HepG2 (cell line): ENCODE measurements around the gene MEG3. TPM values are rescaled to one million over a fixed set of nuclear protein-coding genes. Genes with fewer than 3 reads are reported as not detected.

Experiments
- ATAC-seq: fragments of 200-7000 bp; cut with Tn5 transposase; 3 replicates; pipeline ENCODE4 v1.9.1; 2020; ENCODE audit warnings: mild to moderate bottlenecking, moderate library complexity
- BruUV-seq: library from RNA; stranded (reverse); fragments of 400-500 nt; replicated peaks from 2 replicates; lab custom pipeline; 2021; lab: Mats Ljungman, UMichigan
- CTCF ChIA-PET: fragments of 300-600 bp; formaldehyde crosslinking; extraction: SDS; loops from one replicate; lab custom pipeline; 2021; ENCODE audit warnings: low total read pairs, inconsistent platforms, low intra/inter-chr PET ratio; lab: Yijun Ruan, JAX
- POLR2A ChIA-PET: fragments of 350-600 bp; sonication (Branson Sonifier 250); formaldehyde crosslinking; loops from one replicate; lab custom pipeline; 2020; ENCODE audit warnings: antibody characterized with exemption, inconsistent platforms; lab: Yijun Ruan, JAX
- DNase-seq: peaks from one replicate; pipeline ENCODE4 v3.0.0-alpha.2; 2015; ENCODE audit warnings: low spot score
- FAIRE-seq: peaks from 3 replicates; lab custom pipeline; 2011; peaks lifted over from hg19 to GRCh38; lab: Jason Lieb, UNC
- H2AFZ ChIP-seq: one replicate; pipeline ENCODE4 v1.6.1; 2011; ENCODE audit warnings: low read length, inconsistent platforms
- H3K27ac ChIP-seq: fragments of 300-600 bp; 3 replicates; pipeline ENCODE4 v1.8.0; 2011; ENCODE audit warnings: mixed run types, mild to moderate bottlenecking, mixed read lengths, low read length, inconsistent platforms; ENCODE audit not compliant: insufficient read depth; ENCODE audit errors: extremely low read length
- H3K27me3 ChIP-seq, 2 experiments: fragments of 200-600 bp in 1 of 2; 2 replicates in 1 of 2; 3 replicates in 1 of 2; pipeline versions ENCODE4 v1.6.0 to v1.8.0; 2011; ENCODE audit warnings: low read length in 2 of 2, mild to moderate bottlenecking in 2 of 2, moderate library complexity in 2 of 2, inconsistent platforms in 1 of 2; ENCODE audit not compliant: insufficient read depth in 2 of 2, control insufficient read depth in 1 of 2
- H3K36me3 ChIP-seq, 2 experiments: fragments of 200-600 bp in 1 of 2; replicated peaks in 1 of 2; 2 replicates in 1 of 2; 3 replicates in 1 of 2; pipeline versions ENCODE4 v1.5.1 to v1.8.0; 2011; ENCODE audit warnings: low read length in 2 of 2, inconsistent platforms in 1 of 2; ENCODE audit not compliant: insufficient read depth in 2 of 2, control insufficient read depth in 1 of 2
- H3K4me1 ChIP-seq: 2 replicates; pipeline ENCODE4 v1.5.1; 2012; ENCODE audit warnings: low read length, inconsistent platforms; ENCODE audit not compliant: insufficient read depth
- H3K4me2 ChIP-seq: 2 replicates; pipeline ENCODE4 v1.6.0; 2011; ENCODE audit warnings: low read depth, low read length, inconsistent platforms
- H3K4me3 ChIP-seq, 3 experiments: fragments of 200-600 bp in 1 of 3; sonication (generic), shearing (Covaris generic) in 1 of 3; replicated peaks in 1 of 3; 2 replicates each; pipeline ENCODE4 v1.5.1; 2011 to 2016; ENCODE audit warnings: low read length in 3 of 3, inconsistent platforms in 2 of 3, low read depth in 2 of 3, mild to moderate bottlenecking in 2 of 3, control low read depth in 1 of 3, mixed read lengths in 1 of 3; ENCODE audit not compliant: insufficient read depth in 1 of 3
- H3K79me2 ChIP-seq: one replicate; pipeline ENCODE4 v1.6.1; 2011; ENCODE audit warnings: low read length, inconsistent platforms; ENCODE audit not compliant: insufficient read depth
- H3K9ac ChIP-seq: 2 replicates; pipeline ENCODE4 v1.6.0; 2011; ENCODE audit warnings: mild to moderate bottlenecking, low read depth, low read length, inconsistent platforms; ENCODE audit not compliant: insufficient read depth
- H3K9me3 ChIP-seq: 2 replicates; pipeline ENCODE4 v1.5.1; 2012; ENCODE audit warnings: mild to moderate bottlenecking, low read length
- H4K20me1 ChIP-seq: 2 replicates; pipeline ENCODE4 v1.6.0; 2011; ENCODE audit warnings: inconsistent platforms, mild to moderate bottlenecking, low read length, moderate library complexity; ENCODE audit not compliant: insufficient read depth
- CBX1 ChIP-seq: IDR thresholded peaks from one replicate; pipeline ENCODE4 v1.6.1; 2016; ENCODE audit warnings: antibody characterized with exemption, low read depth
- NR1H2 ChIP-seq: sonication (generic); formaldehyde crosslinking; IDR thresholded peaks from 2 replicates; pipeline ENCODE4 v1.8.1; 2022; ENCODE audit warnings: low read depth, missing genetic modification reagents, borderline replicate concordance
- RCOR2 ChIP-seq: IDR thresholded peaks from 2 replicates; pipeline ENCODE4 v1.6.1; 2016; ENCODE audit warnings: missing biosample characterization, missing genetic modification reagents
- ZFP37 ChIP-seq: sonication (generic); formaldehyde crosslinking; IDR thresholded peaks from 2 replicates; pipeline ENCODE4 v1.4.0; 2020; ENCODE audit warnings: missing genetic modification reagents, borderline replicate concordance
- ZNF205 ChIP-seq: IDR thresholded peaks from 2 replicates; pipeline ENCODE4 v1.6.1; 2018; ENCODE audit warnings: missing biosample characterization, missing genetic modification reagents
- WGBS: methylation state at CpG from one replicate; pipeline ENCODE4 v1.1.6; 2017; ENCODE audit warnings: low lambda C conversion rate; 5-methylcytosine and 5-hydroxymethylcytosine counted together
- in situ Hi-C: cut with HindIII; loops from 2 replicates; pipeline ENCODE4 v1.10.0; 2017; ENCODE audit warnings: low pct_unique_long_range_greater_than_20kb; ENCODE audit not compliant: extremely low pct_ligation_motif_present
- intact Hi-C: fragments of 100-400 bp; cut with micrococcal nuclease; formaldehyde crosslinking; loops from one replicate; pipeline ENCODE4 v1.10.0; 2022; ENCODE audit not compliant: unreplicated experiment
- polyA plus RNA-seq, 8 experiments: library from polyadenylated mRNA; depleted of rRNA in 3 of 8; stranded (reverse) in 7 of 8; unstranded in 1 of 8; fragments of >200 nt; fragmentation: Illumina TruSeq in 4 of 8; extraction: Trizol in 4 of 8; gene quantifications; 2 replicates each; pipeline versions ENCODE4 v1.2.1 to v1.2.3, GENCODE V29; 2011 to 2016; ENCODE audit warnings: low read depth in 4 of 8, missing spikeins in 1 of 8, mixed read lengths in 1 of 8; ENCODE audit not compliant: insufficient read depth in 1 of 8
- total RNA-seq, 5 experiments: library from RNA; depleted of rRNA; stranded (reverse); fragments of >200 nt; fragmentation: Illumina TruSeq; extraction: Trizol; gene quantifications; 2 replicates each; pipeline ENCODE4 v1.2.3, GENCODE V29; 2016; ENCODE audit warnings: low read depth in 1 of 5
- TF ChIP-seq, protein P1 (sequence below): sonication (generic); formaldehyde crosslinking; IDR thresholded peaks from 2 replicates; pipeline ENCODE4 v1.4.0; 2020; ENCODE audit warnings: missing genetic modification reagents, mild to moderate bottlenecking, borderline replicate concordance
- TF ChIP-seq, protein P2 (sequence below): sonication (generic); formaldehyde crosslinking; IDR thresholded peaks from 2 replicates; pipeline ENCODE4 v1.4.0; 2020; ENCODE audit warnings: mild to moderate bottlenecking, low read depth, missing genetic modification reagents

The MEG3 gene
- total and polyA plus RNA-seq, 2 of the 13 experiments (the other 11 are each of a cell fraction or from before 2014, with no cell fraction given) = 0.17 TPM; not detected in 1

DNA sequence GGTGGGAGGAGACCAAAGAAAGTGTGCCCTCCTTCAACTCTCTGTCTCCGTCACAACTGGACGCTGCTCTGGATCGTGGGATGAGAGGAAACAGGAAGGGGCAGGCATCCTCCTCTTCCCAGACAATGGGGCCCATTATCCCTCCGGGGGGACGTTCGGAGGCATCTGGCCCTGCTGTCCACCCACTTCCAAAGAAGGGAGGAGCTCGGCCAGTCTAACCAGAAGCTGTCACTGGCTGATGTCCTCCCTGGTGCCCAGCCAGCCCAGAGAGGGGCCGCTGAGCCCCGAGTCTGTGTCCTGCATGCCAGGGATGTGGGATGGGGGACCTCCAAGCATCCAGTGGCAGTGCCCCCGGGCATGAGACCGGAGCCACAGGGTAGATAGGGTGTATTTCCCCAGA lies 39.8 kb upstream of the MEG3 start:
- ATAC-seq = no peak
- no peak overlapping the region for H3K27ac ChIP-seq
- CTCF ChIA-PET = no interaction called here

More for the DNA sequence above, 39.8 kb upstream of the MEG3 start:
- no peak for FAIRE-seq
- H3K9me3 ChIP-seq = peaks cover 9% of the 10 kb centered on the region
- in situ Hi-C loops = no loop called here
- no peak overlapping the region for H3K9ac ChIP-seq
- H3K4me3 ChIP-seq = no peak overlapping the region
- intact Hi-C loops = no loop called here
- no TSS peak for BruUV-seq
- H3K79me2 ChIP-seq = no peaks in the 10 kb centered on the region
- no peak overlapping the region for H3K4me2 ChIP-seq
- TF ChIP-seq RCOR2 (CRISPR knock-in tag) (no peak), ZFP37 (no peak), CBX1 (no peak), ZNF205 (CRISPR knock-in tag) (no peak), NR1H2 (CRISPR knock-in tag) (no peak)
- TF ChIP-seq, protein P1, sequence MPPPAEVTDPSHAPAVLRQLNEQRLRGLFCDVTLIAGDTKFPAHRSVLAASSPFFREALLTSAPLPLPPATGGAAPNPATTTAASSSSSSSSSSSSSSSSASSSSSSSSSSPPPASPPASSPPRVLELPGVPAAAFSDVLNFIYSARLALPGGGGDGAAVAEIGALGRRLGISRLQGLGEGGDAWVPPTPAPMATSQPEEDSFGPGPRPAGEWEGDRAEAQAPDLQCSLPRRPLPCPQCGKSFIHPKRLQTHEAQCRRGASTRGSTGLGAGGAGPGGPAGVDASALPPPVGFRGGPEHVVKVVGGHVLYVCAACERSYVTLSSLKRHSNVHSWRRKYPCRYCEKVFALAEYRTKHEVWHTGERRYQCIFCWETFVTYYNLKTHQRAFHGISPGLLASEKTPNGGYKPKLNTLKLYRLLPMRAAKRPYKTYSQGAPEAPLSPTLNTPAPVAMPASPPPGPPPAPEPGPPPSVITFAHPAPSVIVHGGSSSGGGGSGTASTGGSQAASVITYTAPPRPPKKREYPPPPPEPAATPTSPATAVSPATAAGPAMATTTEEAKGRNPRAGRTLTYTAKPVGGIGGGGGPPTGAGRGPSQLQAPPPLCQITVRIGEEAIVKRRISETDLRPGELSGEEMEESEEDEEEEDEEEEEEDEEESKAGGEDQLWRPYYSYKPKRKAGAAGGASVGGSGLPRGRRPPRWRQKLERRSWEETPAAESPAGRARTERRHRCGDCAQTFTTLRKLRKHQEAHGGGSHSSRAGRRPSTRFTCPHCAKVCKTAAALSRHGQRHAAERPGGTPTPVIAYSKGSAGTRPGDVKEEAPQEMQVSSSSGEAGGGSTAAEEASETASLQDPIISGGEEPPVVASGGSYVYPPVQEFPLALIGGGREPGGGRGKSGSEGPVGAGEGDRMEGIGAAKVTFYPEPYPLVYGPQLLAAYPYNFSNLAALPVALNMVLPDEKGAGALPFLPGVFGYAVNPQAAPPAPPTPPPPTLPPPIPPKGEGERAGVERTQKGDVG (CRISPR knock-in tag) = no peak
- TF ChIP-seq, protein P2, sequence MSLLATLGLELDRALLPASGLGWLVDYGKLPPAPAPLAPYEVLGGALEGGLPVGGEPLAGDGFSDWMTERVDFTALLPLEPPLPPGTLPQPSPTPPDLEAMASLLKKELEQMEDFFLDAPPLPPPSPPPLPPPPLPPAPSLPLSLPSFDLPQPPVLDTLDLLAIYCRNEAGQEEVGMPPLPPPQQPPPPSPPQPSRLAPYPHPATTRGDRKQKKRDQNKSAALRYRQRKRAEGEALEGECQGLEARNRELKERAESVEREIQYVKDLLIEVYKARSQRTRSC = no peak
- H4K20me1 ChIP-seq = no peaks in the 10 kb centered on the region
- H3K27me3 ChIP-seq = no peaks in the 10 kb centered on the region
- H3K4me1 ChIP-seq = peaks cover 74% of the 10 kb centered on the region
- H3K36me3 ChIP-seq = no peaks in the 10 kb centered on the region
- no peak for DNase-seq
- H2AFZ ChIP-seq = no peak overlapping the region
- WGBS = 86% methylated on average over 8 of the region's 11 CpGs
- POLR2A ChIA-PET = no interaction called here
